ENCODE measurements around the gene RSL1D1. TPM values are rescaled to one million over a fixed set of nuclear protein-coding genes. Genes with fewer than 3 reads are reported as not detected.

The RSL1D1 gene
- 208 to 313 TPM (median 213 TPM) in 5 replicates for total RNA-seq (2022; extraction: Qiagen RNA extraction)

GRCh38 chr16:11851294-11852091 is at the start of gene RSL1D1:
Gene RSL1D1, minus strand, starts transcription at chr16:11851542. Its CDS starts 30 bp downstream, at chr16:11851512.

GRCh38 chr16:11797166-11797956 is 54.0 kb downstream of the RSL1D1 start, which contains the start of gene ZC3H7A:
Gene ZC3H7A, minus strand, starts transcription at chr16:11797258. Its CDS starts 14,904 bp downstream, at chr16:11782354.

Other genes with a start within 250 kb of the RSL1D1 start
- 8.8 to 12.2 TPM (median 11.3 TPM) in 5 replicates for gene SNN, start 183.1 kb downstream of the RSL1D1 start, total RNA-seq (2022; extraction: Qiagen RNA extraction)
- 31.6 to 40.5 TPM (median 38.8 TPM) in 5 replicates for gene TXNDC11, start 108.7 kb downstream of the RSL1D1 start, total RNA-seq (2022; extraction: Qiagen RNA extraction)
- gene ZC3H7A, start 54.3 kb downstream of the RSL1D1 start, total RNA-seq (2022; extraction: Qiagen RNA extraction), result 25.0 to 36.6 TPM (median 25.3 TPM) in 5 replicates
- 177 to 240 TPM (median 183 TPM) in 5 replicates for gene GSPT1, start 64.4 kb upstream of the RSL1D1 start, total RNA-seq (2022; extraction: Qiagen RNA extraction)
- gene NPIPB2, start 90.5 kb upstream of the RSL1D1 start, total RNA-seq (2022; extraction: Qiagen RNA extraction), result 2.3 to 4.7 TPM (median 3.9 TPM) in 5 replicates
- gene TNFRSF17, start 113.7 kb upstream of the RSL1D1 start, total RNA-seq (2022; extraction: Qiagen RNA extraction), result not detected in 5 replicates
- 2.1 to 2.9 TPM (median 2.9 TPM) in 5 replicates for gene SNX29, start 125.2 kb upstream of the RSL1D1 start, total RNA-seq (2022; extraction: Qiagen RNA extraction)